Activated CD4-positive, alpha-beta T cell treated with anti-CD3 and anti-CD28 coated beads, Interleukin-2, amount 10 ng/mL, durations not matched to agents 24 days and 14 days (primary cell): ENCODE results near the gene SPTLC3. TPM values are rescaled to one million over a fixed set of nuclear protein-coding genes. Genes with fewer than 3 reads are reported as not detected.

ENCODE experiments used
- DNase-seq: peaks from one replicate; pipeline ENCODE4 v3.0.0; 2022
- H3K27ac Mint-ChIP-seq: one replicate; pipeline ENCODE4 v1.8.0; 2022; ENCODE audit warnings: mild to moderate bottlenecking, mixed read lengths
- H3K27me3 Mint-ChIP-seq: one replicate; pipeline ENCODE4 v1.8.0; 2022; ENCODE audit warnings: mixed read lengths
- H3K36me3 Mint-ChIP-seq: one replicate; pipeline ENCODE4 v1.8.0; 2022; ENCODE audit warnings: low read depth, mild to moderate bottlenecking, mixed read lengths
- H3K4me1 Mint-ChIP-seq: one replicate; pipeline ENCODE4 v1.8.0; 2021; ENCODE audit warnings: mixed read lengths
- H3K4me3 Mint-ChIP-seq: one replicate; pipeline ENCODE4 v1.8.0; 2022; ENCODE audit warnings: mild to moderate bottlenecking, moderate library complexity, mixed read lengths
- H3K9me3 Mint-ChIP-seq: one replicate; pipeline ENCODE4 v1.8.0; 2021; ENCODE audit warnings: mixed read lengths
- intact Hi-C: fragments of 100-400 bp; cut with micrococcal nuclease; formaldehyde crosslinking; loops from one replicate; pipeline ENCODE4 v1.15.1; 2023
- total RNA-seq: library from RNA; stranded (reverse); gene quantifications from 2 replicates; pipeline ENCODE4 v1.2.3, GENCODE V29; 2022

SPTLC3 gene
- total RNA-seq, 1 donor from 2014 or later: 0.26 TPM

- H3K27ac Mint-ChIP-seq: no peak overlapping the region
- no peaks in the 10 kb centered on the region for H3K27me3 Mint-ChIP-seq
Measured at GRCh38 chr20:13166011-13166410, 157.2 kb downstream of the SPTLC3 start.

GRCh38 chr20:13166437-13166836, 157.7 kb downstream of the SPTLC3 start:
- DNase-seq: no peak
- Mint-ChIP-seq H3K4me3 (no peak overlapping the region), H3K9me3 (no peaks in the 10 kb centered on the region), H3K27ac (no peak overlapping the region), H3K27me3 (no peaks in the 10 kb centered on the region), H3K36me3 (no peaks in the 10 kb centered on the region), H3K4me1 (no peaks in the 10 kb centered on the region)
- intact Hi-C loops: no loop called here

More at GRCh38 chr20:13166011-13166410, 157.2 kb downstream of the SPTLC3 start:
- Mint-ChIP-seq H3K9me3 (no peaks in the 10 kb centered on the region), H3K4me3 (no peak overlapping the region), H3K4me1 (no peaks in the 10 kb centered on the region), H3K36me3 (no peaks in the 10 kb centered on the region)
- no peak for DNase-seq
- intact Hi-C loops: no loop called here

GRCh38 chr20:13169086-13169485, 160.3 kb downstream of the SPTLC3 start:
- intact Hi-C loops: no loop called here
- Mint-ChIP-seq H3K27me3 (no peaks in the 10 kb centered on the region), H3K9me3 (no peaks in the 10 kb centered on the region), H3K4me3 (no peak overlapping the region), H3K4me1 (no peaks in the 10 kb centered on the region), H3K27ac (no peak overlapping the region), H3K36me3 (no peaks in the 10 kb centered on the region)
- no peak for DNase-seq

- no peaks in the 10 kb centered on the region for H3K4me1 Mint-ChIP-seq
- intact Hi-C loops: no loop called here
- no peaks in the 10 kb centered on the region for H3K9me3 Mint-ChIP-seq
- no peaks in the 10 kb centered on the region for H3K36me3 Mint-ChIP-seq
- no peak for DNase-seq
- H3K27me3 Mint-ChIP-seq: no peaks in the 10 kb centered on the region
- H3K4me3 Mint-ChIP-seq: no peak overlapping the region
- no peak overlapping the region for H3K27ac Mint-ChIP-seq
Measured at GRCh38 chr20:13170771-13171170, 162.0 kb downstream of the SPTLC3 start.

- Mint-ChIP-seq H3K4me3 (no peak overlapping the region), H3K27me3 (peaks cover 4% of the 10 kb centered on the region), H3K4me1 (no peaks in the 10 kb centered on the region), H3K27ac (no peak overlapping the region), H3K9me3 (peaks cover 9% of the 10 kb centered on the region), H3K36me3 (no peaks in the 10 kb centered on the region)
- DNase-seq: no peak
- intact Hi-C loops: no loop called here
Measured at GRCh38 chr20:13173201-13173600, 164.4 kb downstream of the SPTLC3 start.

GRCh38 chr20:13174402-13174801, 165.6 kb downstream of the SPTLC3 start:
- Mint-ChIP-seq H3K4me1 (no peaks in the 10 kb centered on the region), H3K27me3 (peaks cover 7% of the 10 kb centered on the region), H3K4me3 (no peak overlapping the region), H3K9me3 (peaks cover 12% of the 10 kb centered on the region), H3K27ac (no peak overlapping the region), H3K36me3 (no peaks in the 10 kb centered on the region)
- intact Hi-C loops: no loop called here
- no peak for DNase-seq

- Mint-ChIP-seq H3K9me3 (peaks cover 10% of the 10 kb centered on the region), H3K36me3 (no peaks in the 10 kb centered on the region), H3K4me1 (no peaks in the 10 kb centered on the region), H3K27ac (no peak overlapping the region), H3K27me3 (peaks cover 7% of the 10 kb centered on the region), H3K4me3 (no peak overlapping the region)
- intact Hi-C loops: no loop called here
- DNase-seq: no peak
Measured at GRCh38 chr20:13180986-13181889, 172.5 kb downstream of the SPTLC3 start.

- DNase-seq: no peak
- Mint-ChIP-seq H3K36me3 (no peaks in the 10 kb centered on the region), H3K27ac (no peak overlapping the region), H3K27me3 (peaks cover 2% of the 10 kb centered on the region), H3K4me1 (no peaks in the 10 kb centered on the region), H3K4me3 (no peak overlapping the region), H3K9me3 (peaks cover 11% of the 10 kb centered on the region)
- intact Hi-C loops: no loop called here
Measured at GRCh38 chr20:13183005-13183404, 174.2 kb downstream of the SPTLC3 start.

GRCh38 chr20:13186043-13186774, 177.4 kb downstream of the SPTLC3 start:
- intact Hi-C loops: no loop called here
- H3K27me3 Mint-ChIP-seq: peaks cover 4% of the 10 kb centered on the region
- H3K27ac Mint-ChIP-seq: no peak overlapping the region
- H3K4me1 Mint-ChIP-seq: no peaks in the 10 kb centered on the region
- H3K9me3 Mint-ChIP-seq: peaks cover 10% of the 10 kb centered on the region
- no peak overlapping the region for H3K4me3 Mint-ChIP-seq
- no peaks in the 10 kb centered on the region for H3K36me3 Mint-ChIP-seq
- no peak for DNase-seq

GRCh38 chr20:13187899-13188298, 179.1 kb downstream of the SPTLC3 start:
- Mint-ChIP-seq H3K27me3 (peaks cover 4% of the 10 kb centered on the region), H3K27ac (no peak overlapping the region), H3K4me1 (no peaks in the 10 kb centered on the region), H3K9me3 (peaks cover 10% of the 10 kb centered on the region), H3K36me3 (no peaks in the 10 kb centered on the region), H3K4me3 (no peak overlapping the region)
- intact Hi-C loops: no loop called here
- no peak for DNase-seq

GRCh38 chr20:13199279-13199678, 190.5 kb downstream of the SPTLC3 start:
- intact Hi-C loops: no loop called here
- Mint-ChIP-seq H3K4me3 (no peak overlapping the region), H3K36me3 (no peaks in the 10 kb centered on the region), H3K4me1 (no peaks in the 10 kb centered on the region), H3K27me3 (peaks cover 3% of the 10 kb centered on the region), H3K27ac (no peak overlapping the region), H3K9me3 (no peaks in the 10 kb centered on the region)
- no peak for DNase-seq

- intact Hi-C loops: no loop called here
- no peaks in the 10 kb centered on the region for H3K9me3 Mint-ChIP-seq
- H3K4me1 Mint-ChIP-seq: no peaks in the 10 kb centered on the region
- H3K27ac Mint-ChIP-seq: no peak overlapping the region
- peaks cover 3% of the 10 kb centered on the region for H3K27me3 Mint-ChIP-seq
- no peaks in the 10 kb centered on the region for H3K36me3 Mint-ChIP-seq
- no peak overlapping the region for H3K4me3 Mint-ChIP-seq
- DNase-seq: no peak
Measured at GRCh38 chr20:13200767-13201500, 192.2 kb downstream of the SPTLC3 start.

- intact Hi-C loops: no loop called here
- H3K27ac Mint-ChIP-seq: no peak overlapping the region
Measured at GRCh38 chr20:13202565-13202964, 193.8 kb downstream of the SPTLC3 start.

GRCh38 chr20:13205425-13205824, 196.7 kb downstream of the SPTLC3 start:
- Mint-ChIP-seq H3K4me1 (no peaks in the 10 kb centered on the region), H3K4me3 (no peak overlapping the region), H3K27me3 (peaks cover 1% of the 10 kb centered on the region), H3K27ac (no peak overlapping the region), H3K9me3 (no peaks in the 10 kb centered on the region), H3K36me3 (no peaks in the 10 kb centered on the region)
- intact Hi-C loops: no loop called here
- no peak for DNase-seq

More at GRCh38 chr20:13202565-13202964, 193.8 kb downstream of the SPTLC3 start:
- Mint-ChIP-seq H3K9me3 (no peaks in the 10 kb centered on the region), H3K27me3 (peaks cover 3% of the 10 kb centered on the region), H3K4me1 (no peaks in the 10 kb centered on the region), H3K36me3 (no peaks in the 10 kb centered on the region), H3K4me3 (no peak overlapping the region)
- no peak for DNase-seq
